Hematopoietic multipotent progenitor cell treated with erythropoietin and hydrocortisone succinate and interleukin-3 and kit ligand, for 17 days (in vitro differentiated cells): ENCODE results near the gene SFSWAP.

Experiments
- DNase-seq: peaks from one replicate; pipeline ENCODE4 v3.0.0-alpha.2; 2015; ENCODE audit warnings: low spot score

Gene SFSWAP

DNA sequence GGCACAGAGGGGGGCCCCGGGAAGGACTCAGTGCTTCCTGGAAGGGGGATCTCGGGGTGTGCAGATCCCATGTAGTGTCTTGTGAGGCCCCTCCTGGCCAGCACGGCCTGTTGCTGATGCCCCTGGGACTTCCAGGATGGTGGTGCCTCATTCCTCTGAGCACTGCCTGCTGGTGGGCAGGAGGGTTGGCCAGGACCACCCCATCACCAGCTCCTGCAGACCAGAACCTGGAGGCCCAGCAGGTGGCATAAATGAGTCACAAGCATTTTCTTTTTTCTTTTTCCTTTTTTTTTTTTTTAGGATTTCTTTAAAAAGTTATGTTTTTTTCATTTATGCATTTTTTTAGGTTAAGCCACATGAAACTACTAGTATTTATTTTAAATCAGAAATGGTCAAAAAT is 125.3 kb downstream of the SFSWAP start:
- DNase-seq = peak; percentile 12

DNA sequence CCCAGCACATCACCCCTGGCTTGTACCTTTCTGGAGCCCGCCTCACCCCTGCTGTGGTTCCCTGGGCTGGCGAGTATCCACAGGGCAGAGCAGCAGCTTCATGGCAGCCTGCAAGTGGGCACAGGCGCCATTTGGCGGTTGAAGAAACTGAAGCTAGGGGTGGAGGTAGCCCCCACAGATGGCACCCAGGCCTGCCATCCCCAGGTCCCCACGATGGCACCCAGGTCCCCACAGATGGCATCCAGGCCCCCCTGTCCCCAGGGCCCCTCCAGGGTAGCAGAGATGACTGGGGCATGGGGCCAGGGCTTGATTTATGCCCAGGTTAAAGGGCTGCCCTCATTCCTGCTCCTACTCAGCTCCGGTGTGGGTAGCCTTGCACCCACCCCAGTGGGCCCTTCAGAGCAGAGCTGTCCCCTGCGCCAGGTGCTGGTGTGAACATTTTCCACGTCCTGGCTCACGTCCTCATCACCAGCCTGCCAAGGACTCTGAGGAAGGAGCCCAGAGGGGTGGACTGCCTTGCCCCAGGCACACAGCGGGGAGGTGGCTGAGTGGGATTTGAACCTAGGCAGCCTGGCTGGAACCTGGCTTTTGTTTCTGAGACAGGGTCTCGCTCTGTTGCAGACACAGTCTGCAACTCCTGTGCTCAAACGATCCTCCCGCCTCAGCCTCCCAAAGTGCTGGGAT is 126.0 kb downstream of the SFSWAP start:
- DNase-seq = no peak

DNA sequence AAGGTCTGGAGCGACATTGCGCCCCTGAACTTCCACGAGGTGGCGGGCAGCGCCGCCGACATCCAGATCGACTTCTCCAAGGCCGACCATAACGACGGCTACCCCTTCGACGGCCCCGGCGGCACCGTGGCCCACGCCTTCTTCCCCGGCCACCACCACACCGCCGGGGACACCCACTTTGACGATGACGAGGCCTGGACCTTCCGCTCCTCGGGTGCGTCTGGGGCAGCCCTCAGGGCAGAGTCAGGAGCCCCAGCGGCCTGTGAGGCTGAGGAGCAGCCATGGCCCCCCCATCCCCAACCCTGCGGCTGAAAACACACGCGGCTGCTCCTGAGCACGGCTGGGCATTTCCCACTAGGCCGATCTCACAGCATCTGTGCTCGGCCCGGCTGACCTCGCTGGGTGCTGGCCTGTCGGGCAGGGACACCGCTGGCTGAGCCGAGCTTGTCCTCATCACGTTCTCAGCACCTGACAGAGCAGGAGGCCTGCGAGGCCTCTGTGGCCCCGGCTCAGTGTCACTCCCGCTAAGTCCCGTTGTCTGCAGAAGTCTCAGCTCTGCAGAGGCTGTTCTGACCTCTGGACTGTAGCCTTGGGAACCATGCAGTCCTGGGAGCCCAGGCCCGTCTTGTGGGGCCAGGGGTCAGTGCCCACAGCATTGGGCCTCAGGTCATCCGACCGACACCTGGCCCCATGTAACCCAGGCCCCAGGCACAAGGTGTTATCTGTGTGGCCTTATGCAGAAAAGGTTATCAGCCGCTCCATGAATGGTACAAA is 129.9 kb downstream of the SFSWAP start:
- no peak for DNase-seq

DNA sequence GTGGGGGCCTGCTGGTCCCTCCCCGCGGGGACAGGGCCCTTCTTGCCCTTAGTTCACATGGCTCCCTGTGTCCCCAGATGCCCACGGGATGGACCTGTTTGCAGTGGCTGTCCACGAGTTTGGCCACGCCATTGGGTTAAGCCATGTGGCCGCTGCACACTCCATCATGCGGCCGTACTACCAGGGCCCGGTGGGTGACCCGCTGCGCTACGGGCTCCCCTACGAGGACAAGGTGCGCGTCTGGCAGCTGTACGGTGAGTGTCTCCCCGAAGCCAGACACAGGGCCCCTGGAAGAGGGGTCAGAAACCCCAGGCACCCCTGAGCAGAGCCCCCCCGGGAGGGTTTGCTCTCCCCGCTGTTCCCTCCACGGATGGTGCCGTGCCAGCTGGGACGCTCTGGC is 130.7 kb downstream of the SFSWAP start:
- no peak for DNase-seq

DNA sequence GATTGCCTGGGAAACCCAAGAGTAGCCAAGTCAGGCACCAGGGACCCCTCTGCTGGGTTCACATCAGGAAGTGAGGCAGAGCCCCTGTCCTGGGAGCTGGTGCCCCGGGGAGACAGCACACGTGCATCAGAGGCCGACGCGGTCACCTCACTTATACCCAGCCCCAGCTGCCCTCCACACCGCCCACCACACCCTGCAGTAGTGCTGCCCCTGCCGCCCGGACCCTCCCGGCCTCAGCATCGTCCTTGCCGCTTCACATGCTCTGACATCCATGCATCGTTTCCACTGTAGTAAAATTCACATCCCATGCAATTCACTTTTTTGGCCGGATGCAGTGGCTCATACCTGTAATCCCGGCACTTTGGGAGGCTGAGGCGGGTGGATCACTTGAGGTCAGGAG is 131.3 kb downstream of the SFSWAP start:
- DNase-seq = no peak

DNA sequence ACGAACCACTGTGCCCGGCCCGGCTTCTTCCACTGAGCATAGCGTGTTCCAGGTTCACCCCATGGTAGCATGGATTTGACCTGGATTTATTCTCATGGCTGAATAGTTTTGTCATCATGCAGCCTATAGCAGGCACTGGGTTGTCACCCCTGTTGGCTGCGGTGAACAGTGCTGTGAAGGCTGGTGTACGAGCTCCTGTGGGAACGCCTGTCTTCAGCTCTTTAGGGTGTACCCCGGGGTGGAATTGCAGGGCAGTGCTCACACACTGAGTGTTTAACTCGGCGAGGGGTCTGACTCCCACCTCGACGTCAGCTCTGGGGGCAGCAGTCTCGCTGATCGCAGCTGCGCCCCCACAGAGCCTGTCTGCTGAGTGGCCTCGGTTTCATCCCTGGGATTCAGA is 132.6 kb downstream of the SFSWAP start:
- no peak for DNase-seq

DNA sequence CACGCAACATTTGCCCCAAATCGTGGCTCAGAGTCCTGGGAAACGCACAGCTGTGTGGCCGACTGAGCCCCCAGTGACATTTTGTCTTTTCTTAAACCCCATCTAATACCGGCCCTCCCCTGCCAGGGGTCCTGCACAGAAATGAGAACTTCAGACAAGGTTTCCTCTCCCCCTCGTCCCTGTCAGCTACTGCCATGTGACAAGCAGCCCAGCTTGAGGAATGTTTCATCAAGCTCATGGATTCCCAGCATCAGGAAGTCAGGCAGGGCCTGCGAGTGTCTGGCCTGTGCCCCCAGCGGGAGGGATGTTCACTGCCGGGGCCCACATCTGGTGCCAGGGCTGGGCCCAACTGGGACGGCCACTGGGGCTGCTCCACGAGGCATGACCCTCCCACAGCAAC is 133.2 kb downstream of the SFSWAP start:
- no peak for DNase-seq

DNA sequence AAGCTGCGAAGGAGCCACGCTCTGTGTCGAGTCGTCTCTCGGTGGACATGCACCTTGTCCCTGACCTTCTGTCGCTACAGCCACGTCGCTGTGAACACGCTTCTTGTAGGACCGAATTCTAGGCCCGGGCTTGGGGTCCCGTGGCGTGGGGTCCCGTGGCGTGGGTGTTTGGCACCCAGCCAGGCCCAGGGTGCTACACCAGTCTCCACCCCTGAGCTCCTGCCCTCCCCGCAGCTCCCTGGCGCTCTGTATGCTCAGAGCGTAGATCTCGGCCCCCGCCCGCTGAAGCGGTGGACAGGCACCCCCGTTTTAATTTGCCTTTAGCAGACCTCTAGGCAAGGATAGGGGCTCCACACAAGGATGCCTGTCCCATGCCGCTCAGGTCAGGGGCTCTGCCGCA is 133.8 kb downstream of the SFSWAP start:
- no peak for DNase-seq

GRCh38 chr12:131845121-131845520 is 134.2 kb downstream of the SFSWAP start:
- DNase-seq = no peak

DNA sequence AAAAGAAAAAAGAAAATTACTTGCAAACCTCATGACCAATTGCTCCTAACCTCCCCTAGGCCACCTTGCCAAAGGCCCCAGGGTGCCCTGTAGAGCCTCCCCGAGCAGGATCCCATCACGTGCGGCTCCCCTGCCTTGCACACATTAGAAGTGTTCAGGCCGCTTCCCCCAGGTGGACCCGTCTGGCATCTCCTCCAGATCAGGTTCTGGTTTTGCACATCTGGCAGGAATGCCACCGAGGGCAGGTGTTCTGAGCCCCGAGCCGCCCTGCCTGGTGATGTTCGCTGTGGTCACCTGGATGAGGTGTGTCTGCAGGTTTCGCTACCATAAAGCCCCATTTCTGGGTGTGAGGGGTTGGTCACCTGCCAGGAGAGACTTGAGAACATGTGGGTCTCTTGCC is 136.6 kb downstream of the SFSWAP start:
- DNase-seq = no peak

DNA sequence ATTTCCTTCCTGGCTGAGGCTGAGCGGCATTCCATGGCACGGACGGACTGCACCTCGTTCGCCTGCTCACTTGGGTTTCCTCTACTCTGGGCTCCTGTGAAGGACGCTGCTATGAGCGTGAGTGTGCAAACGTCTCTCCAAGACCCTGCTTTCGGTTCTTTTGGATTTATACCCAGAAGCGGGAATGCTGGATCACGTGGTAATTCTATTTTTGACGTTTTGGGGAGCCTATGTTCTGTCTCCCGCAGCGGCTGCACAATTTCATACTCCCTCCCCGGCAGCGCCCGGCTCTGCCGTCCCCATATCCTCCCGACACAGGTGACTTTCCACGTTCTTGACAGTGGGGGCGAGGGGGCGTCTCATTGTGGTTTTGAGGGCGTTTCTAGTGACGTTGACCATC is 137.9 kb downstream of the SFSWAP start:
- no peak for DNase-seq
